Measurements from ENCODE around the gene GJD3. TPM values are rescaled to one million over a fixed set of nuclear protein-coding genes. Genes with fewer than 3 reads are reported as not detected.

GJD3 gene
- total RNA-seq, 1 donor from 2014 or later, result 2.8 TPM

- ATAC-seq (no peak), DNase-seq (no peak)
- intact Hi-C loops (cut with DNase I), result loop anchor here (10.0 kb wide), 1 partner anchor 174 kb away; no protein-coding TSS in a partner anchor
- no peak overlapping the region for H3K4me3 ChIP-seq
- H3K9me3 ChIP-seq, result no peaks in the 10 kb centered on the region
- H3K27ac ChIP-seq, result no peak overlapping the region
- TF ChIP-seq, protein P1, sequence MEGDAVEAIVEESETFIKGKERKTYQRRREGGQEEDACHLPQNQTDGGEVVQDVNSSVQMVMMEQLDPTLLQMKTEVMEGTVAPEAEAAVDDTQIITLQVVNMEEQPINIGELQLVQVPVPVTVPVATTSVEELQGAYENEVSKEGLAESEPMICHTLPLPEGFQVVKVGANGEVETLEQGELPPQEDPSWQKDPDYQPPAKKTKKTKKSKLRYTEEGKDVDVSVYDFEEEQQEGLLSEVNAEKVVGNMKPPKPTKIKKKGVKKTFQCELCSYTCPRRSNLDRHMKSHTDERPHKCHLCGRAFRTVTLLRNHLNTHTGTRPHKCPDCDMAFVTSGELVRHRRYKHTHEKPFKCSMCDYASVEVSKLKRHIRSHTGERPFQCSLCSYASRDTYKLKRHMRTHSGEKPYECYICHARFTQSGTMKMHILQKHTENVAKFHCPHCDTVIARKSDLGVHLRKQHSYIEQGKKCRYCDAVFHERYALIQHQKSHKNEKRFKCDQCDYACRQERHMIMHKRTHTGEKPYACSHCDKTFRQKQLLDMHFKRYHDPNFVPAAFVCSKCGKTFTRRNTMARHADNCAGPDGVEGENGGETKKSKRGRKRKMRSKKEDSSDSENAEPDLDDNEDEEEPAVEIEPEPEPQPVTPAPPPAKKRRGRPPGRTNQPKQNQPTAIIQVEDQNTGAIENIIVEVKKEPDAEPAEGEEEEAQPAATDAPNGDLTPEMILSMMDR (IDR thresholded peaks at IDR 0.05), result no peak
- H3K27me3 ChIP-seq, result no peaks in the 10 kb centered on the region
- peaks cover 17% of the 10 kb centered on the region for H3K4me1 ChIP-seq
- peaks cover 8% of the 10 kb centered on the region for H3K36me3 ChIP-seq
Observed at GRCh38 chr17:40361063-40361924, 3.2 kb downstream of the GJD3 start.

- DNase-seq (no peak), ATAC-seq (no peak)
- Histone ChIP-seq H3K9me3 (no peaks in the 10 kb centered on the region), H3K27me3 (no peaks in the 10 kb centered on the region), H3K4me1 (peaks cover 20% of the 10 kb centered on the region), H3K4me3 (no peak overlapping the region), H3K36me3 (peaks cover 20% of the 10 kb centered on the region), H3K27ac (no peak overlapping the region)
- intact Hi-C loops (cut with DNase I), result loop anchor here (10.0 kb wide), 1 partner anchor 175 kb away; no protein-coding TSS in a partner anchor
- TF ChIP-seq, protein P1 (IDR thresholded peaks at IDR 0.05), result no peak
Observed at GRCh38 chr17:40360091-40360490, 4.4 kb downstream of the GJD3 start.

GRCh38 chr17:40358323-40359038, 6.1 kb downstream of the GJD3 start:
- ATAC-seq (peak; percentile 77), DNase-seq (peak; percentile 93)
- Histone ChIP-seq H3K4me1 (peaks cover 23% of the 10 kb centered on the region), H3K36me3 (peaks cover 35% of the 10 kb centered on the region), H3K9me3 (no peaks in the 10 kb centered on the region), H3K27ac (no peak overlapping the region), H3K4me3 (peak overlapping the region; percentile 11), H3K27me3 (no peaks in the 10 kb centered on the region)
- TF ChIP-seq, protein P1 (IDR thresholded peaks at IDR 0.05), result peak; percentile 100
- intact Hi-C loops (cut with DNase I), result no loop called here

DNA sequence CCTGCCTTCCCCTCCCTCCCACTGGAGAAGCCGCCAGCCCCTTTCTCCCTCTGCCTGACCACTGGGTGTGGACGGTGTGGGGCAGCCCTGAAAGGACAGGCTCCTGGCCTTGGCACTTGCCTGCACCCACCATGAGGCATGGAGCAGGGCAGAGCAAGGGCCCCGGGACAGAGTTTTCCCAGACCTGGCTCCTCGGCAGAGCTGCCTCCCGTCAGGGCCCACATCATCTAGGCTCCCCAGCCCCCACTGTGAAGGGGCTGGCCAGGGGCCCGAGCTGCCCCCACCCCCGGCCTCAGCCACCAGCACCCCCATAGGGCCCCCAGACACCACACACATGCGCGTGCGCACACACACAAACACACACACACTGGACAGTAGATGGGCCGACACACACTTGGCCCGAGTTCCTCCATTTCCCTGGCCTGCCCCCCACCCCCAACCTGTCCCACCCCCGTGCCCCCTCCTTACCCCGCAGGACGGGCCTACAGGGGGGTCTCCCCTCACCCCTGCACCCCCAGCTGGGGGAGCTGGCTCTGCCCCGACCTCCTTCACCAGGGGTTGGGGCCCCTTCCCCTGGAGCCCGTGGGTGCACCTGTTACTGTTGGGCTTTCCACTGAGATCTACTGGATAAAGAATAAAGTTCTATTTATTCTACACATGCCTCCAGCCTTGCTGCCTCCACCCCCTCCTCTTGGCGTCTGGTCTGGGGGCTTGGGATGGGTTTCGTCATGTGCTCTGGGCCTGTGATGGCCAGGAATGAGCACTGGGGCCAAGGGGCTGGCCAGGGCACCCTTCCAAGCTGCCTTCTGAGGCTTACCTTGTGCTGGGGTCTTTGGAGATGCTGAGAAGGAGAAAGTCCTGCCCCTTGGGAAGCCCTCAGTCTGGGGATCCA, 7.3 kb downstream of the GJD3 start:
- DNase-seq (no peak), ATAC-seq (no peak)
- H3K4me1 ChIP-seq, result peaks cover 22% of the 10 kb centered on the region
- peaks cover 46% of the 10 kb centered on the region for H3K36me3 ChIP-seq
- H3K4me3 ChIP-seq, result no peak overlapping the region
- intact Hi-C loops (cut with DNase I), result loop anchor here (2.0 kb wide), 1 partner anchor 54 kb away; no protein-coding TSS in a partner anchor
- no peak overlapping the region for H3K27ac ChIP-seq
- H3K9me3 ChIP-seq, result no peaks in the 10 kb centered on the region
- TF ChIP-seq, protein P1 (IDR thresholded peaks at IDR 0.05), result no peak
- no peaks in the 10 kb centered on the region for H3K27me3 ChIP-seq
